ENCODE data around the gene CCDC91.

The CCDC91 gene

DNA sequence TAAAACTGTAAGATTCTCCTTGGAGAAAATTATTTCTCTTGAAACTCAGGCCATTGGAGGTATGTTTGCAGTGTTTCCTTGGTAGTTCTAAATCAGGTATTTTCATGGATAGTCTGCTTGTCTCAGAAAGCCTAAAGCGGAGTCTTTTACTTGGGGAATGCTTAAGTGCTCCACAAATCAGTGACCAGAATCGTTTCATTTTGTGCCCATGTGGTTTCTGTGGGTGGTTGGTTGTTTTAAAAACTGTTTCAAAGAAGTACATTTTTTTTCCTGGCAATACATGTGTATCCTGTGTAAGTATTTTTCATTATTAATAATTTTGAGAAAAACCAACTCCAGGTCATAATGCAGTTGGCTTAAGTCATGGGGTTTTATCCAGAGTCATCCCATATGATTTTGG is 33.6 kb downstream of the CCDC91 start (continued):
- no peak for TF ChIP-seq GFI1B (tag by site-specific recombination; IDR thresholded peaks at IDR 0.05)
- TF ChIP-seq, protein P1, sequence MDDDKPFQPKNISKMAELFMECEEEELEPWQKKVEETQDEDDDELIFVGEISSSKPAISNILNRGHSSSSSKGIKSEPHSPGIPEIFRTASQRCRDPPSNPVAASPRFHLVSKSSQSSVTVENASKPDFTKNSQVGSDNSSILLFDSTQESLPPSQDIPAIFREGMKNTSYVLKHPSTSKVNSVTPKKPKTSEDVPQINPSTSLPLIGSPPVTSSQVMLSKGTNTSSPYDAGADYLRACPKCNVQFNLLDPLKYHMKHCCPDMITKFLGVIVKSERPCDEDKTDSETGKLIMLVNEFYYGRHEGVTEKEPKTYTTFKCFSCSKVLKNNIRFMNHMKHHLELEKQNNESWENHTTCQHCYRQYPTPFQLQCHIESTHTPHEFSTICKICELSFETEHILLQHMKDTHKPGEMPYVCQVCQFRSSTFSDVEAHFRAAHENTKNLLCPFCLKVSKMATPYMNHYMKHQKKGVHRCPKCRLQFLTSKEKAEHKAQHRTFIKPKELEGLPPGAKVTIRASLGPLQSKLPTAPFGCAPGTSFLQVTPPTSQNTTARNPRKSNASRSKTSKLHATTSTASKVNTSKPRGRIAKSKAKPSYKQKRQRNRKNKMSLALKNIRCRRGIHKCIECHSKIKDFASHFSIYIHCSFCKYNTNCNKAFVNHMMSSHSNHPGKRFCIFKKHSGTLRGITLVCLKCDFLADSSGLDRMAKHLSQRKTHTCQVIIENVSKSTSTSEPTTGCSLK (tag by site-specific recombination; IDR thresholded peaks at IDR 0.05): no peak
- no peak for TF ChIP-seq ZNF350 (tag by site-specific recombination; IDR thresholded peaks at IDR 0.05)
- TF ChIP-seq, protein P2, sequence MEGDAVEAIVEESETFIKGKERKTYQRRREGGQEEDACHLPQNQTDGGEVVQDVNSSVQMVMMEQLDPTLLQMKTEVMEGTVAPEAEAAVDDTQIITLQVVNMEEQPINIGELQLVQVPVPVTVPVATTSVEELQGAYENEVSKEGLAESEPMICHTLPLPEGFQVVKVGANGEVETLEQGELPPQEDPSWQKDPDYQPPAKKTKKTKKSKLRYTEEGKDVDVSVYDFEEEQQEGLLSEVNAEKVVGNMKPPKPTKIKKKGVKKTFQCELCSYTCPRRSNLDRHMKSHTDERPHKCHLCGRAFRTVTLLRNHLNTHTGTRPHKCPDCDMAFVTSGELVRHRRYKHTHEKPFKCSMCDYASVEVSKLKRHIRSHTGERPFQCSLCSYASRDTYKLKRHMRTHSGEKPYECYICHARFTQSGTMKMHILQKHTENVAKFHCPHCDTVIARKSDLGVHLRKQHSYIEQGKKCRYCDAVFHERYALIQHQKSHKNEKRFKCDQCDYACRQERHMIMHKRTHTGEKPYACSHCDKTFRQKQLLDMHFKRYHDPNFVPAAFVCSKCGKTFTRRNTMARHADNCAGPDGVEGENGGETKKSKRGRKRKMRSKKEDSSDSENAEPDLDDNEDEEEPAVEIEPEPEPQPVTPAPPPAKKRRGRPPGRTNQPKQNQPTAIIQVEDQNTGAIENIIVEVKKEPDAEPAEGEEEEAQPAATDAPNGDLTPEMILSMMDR (tag by site-specific recombination; IDR thresholded peaks at IDR 0.05): no peak
- TF ChIP-seq, protein P3, sequence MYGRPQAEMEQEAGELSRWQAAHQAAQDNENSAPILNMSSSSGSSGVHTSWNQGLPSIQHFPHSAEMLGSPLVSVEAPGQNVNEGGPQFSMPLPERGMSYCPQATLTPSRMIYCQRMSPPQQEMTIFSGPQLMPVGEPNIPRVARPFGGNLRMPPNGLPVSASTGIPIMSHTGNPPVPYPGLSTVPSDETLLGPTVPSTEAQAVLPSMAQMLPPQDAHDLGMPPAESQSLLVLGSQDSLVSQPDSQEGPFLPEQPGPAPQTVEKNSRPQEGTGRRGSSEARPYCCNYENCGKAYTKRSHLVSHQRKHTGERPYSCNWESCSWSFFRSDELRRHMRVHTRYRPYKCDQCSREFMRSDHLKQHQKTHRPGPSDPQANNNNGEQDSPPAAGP (tag by site-specific recombination; IDR thresholded peaks at IDR 0.05): no peak
- no peak for TF ChIP-seq ZNF302 (tag by site-specific recombination; IDR thresholded peaks at IDR 0.05; ENCODE audit: low read depth)
- TF ChIP-seq, protein P4, sequence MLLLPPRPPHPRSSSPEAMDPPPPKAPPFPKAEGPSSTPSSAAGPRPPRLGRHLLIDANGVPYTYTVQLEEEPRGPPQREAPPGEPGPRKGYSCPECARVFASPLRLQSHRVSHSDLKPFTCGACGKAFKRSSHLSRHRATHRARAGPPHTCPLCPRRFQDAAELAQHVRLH (tag by site-specific recombination; IDR thresholded peaks at IDR 0.05): no peak
- no peak for TF ChIP-seq ZNF529 (tag by site-specific recombination; IDR thresholded peaks at IDR 0.05; ENCODE audit: insufficient replicate concordance)
- no peak for TF ChIP-seq ZNF654 (tag by site-specific recombination; IDR thresholded peaks at IDR 0.05; ENCODE audit: low read depth)
- no peak for TF ChIP-seq HOXD13 (CRISPR knock-in tag; IDR thresholded peaks at IDR 0.05; ENCODE audit: borderline replicate concordance)
- TF ChIP-seq, protein P5, sequence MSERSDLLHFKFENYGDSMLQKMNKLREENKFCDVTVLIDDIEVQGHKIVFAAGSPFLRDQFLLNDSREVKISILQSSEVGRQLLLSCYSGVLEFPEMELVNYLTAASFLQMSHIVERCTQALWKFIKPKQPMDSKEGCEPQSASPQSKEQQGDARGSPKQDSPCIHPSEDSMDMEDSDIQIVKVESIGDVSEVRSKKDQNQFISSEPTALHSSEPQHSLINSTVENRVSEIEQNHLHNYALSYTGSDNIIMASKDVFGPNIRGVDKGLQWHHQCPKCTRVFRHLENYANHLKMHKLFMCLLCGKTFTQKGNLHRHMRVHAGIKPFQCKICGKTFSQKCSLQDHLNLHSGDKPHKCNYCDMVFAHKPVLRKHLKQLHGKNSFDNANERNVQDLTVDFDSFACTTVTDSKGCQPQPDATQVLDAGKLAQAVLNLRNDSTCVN (tag by site-specific recombination; optimal IDR thresholded peaks at IDR 0.05): no peak

DNA sequence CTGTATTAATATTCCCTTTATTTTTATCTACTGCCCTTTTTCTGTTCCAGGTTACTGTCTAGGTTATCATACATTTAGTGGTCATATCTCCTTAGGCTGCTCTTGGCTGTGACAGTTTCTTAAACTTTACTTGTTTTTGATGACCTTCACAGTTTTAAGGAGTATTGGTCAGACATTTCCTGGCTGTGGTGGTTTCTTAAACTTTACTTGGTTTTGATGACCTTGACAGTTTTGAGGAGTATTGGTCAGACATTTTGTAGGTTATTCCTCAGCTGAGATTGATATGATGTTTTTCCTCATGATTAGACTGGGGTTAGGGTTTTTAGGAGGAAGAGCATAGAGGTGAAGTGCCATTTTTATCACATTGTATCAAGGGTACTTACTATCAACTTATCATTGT is 36.4 kb downstream of the CCDC91 start:
- H3K27ac ChIP-seq (ENCODE audit: extremely low read depth, low read depth, low read length): no peak overlapping the region
- TF ChIP-seq, protein P6, sequence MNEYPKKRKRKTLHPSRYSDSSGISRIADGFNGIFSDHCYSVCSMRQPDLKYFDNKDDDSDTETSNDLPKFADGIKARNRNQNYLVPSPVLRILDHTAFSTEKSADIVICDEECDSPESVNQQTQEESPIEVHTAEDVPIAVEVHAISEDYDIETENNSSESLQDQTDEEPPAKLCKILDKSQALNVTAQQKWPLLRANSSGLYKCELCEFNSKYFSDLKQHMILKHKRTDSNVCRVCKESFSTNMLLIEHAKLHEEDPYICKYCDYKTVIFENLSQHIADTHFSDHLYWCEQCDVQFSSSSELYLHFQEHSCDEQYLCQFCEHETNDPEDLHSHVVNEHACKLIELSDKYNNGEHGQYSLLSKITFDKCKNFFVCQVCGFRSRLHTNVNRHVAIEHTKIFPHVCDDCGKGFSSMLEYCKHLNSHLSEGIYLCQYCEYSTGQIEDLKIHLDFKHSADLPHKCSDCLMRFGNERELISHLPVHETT (tag by site-specific recombination; IDR thresholded peaks at IDR 0.05): no peak
- TF ChIP-seq ZNF558 (tag by site-specific recombination; IDR thresholded peaks at IDR 0.05) (no peak), ZNF510 (tag by site-specific recombination; IDR thresholded peaks at IDR 0.05; ENCODE audit: insufficient replicate concordance) (no peak), ZNF549 (tag by site-specific recombination; IDR thresholded peaks at IDR 0.05) (no peak), ZNF600 (tag by site-specific recombination; IDR thresholded peaks at IDR 0.05) (no peak), ZNF658 (tag by site-specific recombination; IDR thresholded peaks at IDR 0.05) (no peak), KLF8 (tag by site-specific recombination; IDR thresholded peaks at IDR 0.05) (no peak), ZNF473 (tag by site-specific recombination; IDR thresholded peaks at IDR 0.05) (no peak), OVOL3 (tag by site-specific recombination; IDR thresholded peaks at IDR 0.05) (no peak), ZNF155 (tag by site-specific recombination; IDR thresholded peaks at IDR 0.05) (no peak)
- TF ChIP-seq, protein P7, sequence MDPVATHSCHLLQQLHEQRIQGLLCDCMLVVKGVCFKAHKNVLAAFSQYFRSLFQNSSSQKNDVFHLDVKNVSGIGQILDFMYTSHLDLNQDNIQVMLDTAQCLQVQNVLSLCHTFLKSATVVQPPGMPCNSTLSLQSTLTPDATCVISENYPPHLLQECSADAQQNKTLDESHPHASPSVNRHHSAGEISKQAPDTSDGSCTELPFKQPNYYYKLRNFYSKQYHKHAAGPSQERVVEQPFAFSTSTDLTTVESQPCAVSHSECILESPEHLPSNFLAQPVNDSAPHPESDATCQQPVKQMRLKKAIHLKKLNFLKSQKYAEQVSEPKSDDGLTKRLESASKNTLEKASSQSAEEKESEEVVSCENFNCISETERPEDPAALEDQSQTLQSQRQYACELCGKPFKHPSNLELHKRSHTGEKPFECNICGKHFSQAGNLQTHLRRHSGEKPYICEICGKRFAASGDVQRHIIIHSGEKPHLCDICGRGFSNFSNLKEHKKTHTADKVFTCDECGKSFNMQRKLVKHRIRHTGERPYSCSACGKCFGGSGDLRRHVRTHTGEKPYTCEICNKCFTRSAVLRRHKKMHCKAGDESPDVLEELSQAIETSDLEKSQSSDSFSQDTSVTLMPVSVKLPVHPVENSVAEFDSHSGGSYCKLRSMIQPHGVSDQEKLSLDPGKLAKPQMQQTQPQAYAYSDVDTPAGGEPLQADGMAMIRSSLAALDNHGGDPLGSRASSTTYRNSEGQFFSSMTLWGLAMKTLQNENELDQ (tag by site-specific recombination; IDR thresholded peaks at IDR 0.05; ENCODE audit: low read depth): no peak
- TF ChIP-seq, protein P3 (tag by site-specific recombination; IDR thresholded peaks at IDR 0.05): no peak
- TF ChIP-seq, protein P8, sequence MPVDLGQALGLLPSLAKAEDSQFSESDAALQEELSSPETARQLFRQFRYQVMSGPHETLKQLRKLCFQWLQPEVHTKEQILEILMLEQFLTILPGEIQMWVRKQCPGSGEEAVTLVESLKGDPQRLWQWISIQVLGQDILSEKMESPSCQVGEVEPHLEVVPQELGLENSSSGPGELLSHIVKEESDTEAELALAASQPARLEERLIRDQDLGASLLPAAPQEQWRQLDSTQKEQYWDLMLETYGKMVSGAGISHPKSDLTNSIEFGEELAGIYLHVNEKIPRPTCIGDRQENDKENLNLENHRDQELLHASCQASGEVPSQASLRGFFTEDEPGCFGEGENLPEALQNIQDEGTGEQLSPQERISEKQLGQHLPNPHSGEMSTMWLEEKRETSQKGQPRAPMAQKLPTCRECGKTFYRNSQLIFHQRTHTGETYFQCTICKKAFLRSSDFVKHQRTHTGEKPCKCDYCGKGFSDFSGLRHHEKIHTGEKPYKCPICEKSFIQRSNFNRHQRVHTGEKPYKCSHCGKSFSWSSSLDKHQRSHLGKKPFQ (tag by site-specific recombination; IDR thresholded peaks at IDR 0.05): no peak
- H3K9me3 ChIP-seq (ENCODE audit: control insufficient read depth, insufficient read depth, low read depth, low read length): no peaks in the 10 kb centered on the region
- no peaks in the 10 kb centered on the region for H3K36me3 ChIP-seq (ENCODE audit: control insufficient read depth in 2 of 2, insufficient read depth in 1 of 2, low read length in 2 of 2)
- ChIA-PET CTCF (no interaction called here), POLR2A (no interaction called here)
- no peaks in the 10 kb centered on the region for H3K4me1 ChIP-seq (ENCODE audit: control insufficient read depth, insufficient read depth, low read length)
- no peak overlapping the region for H3K4me3 ChIP-seq (ENCODE audit: low read depth, low read length)

All from HEK293 (cell line).